Measurements from ENCODE around the gene OR1F1. TPM values are rescaled to one million over a fixed set of nuclear protein-coding genes. Genes with fewer than 3 reads are reported as not detected.

OR1F1 gene
- total RNA-seq, 1 donor from 2014 or later: 0.37 TPM

GRCh38 chr16:3148256-3149192 lies 39.5 kb upstream of the OR1F1 start:
- Mint-ChIP-seq H3K4me3 (ENCODE audit: unreplicated experiment) (peak overlapping the region; percentile 82), H3K27ac (ENCODE audit: unreplicated experiment) (peak overlapping the region; percentile 22), H3K9me3 (ENCODE audit: low read depth) (no peaks in the 10 kb centered on the region), H3K36me3 (ENCODE audit: low read depth) (no peaks in the 10 kb centered on the region), H3K27me3 (ENCODE audit: low read depth) (no peaks in the 10 kb centered on the region), H3K4me1 (ENCODE audit: low read depth) (peaks cover 24% of the 10 kb centered on the region)
- TF ChIP-seq CTCF (IDR thresholded peaks at IDR 0.05): no peak
- no peak for DNase-seq (ENCODE audit: low spot score)

GRCh38 chr16:3149193-3149530 lies 38.8 kb upstream of the OR1F1 start:
- Mint-ChIP-seq H3K4me3 (ENCODE audit: unreplicated experiment) (peak overlapping the region; percentile 82), H3K4me1 (ENCODE audit: low read depth) (peaks cover 24% of the 10 kb centered on the region), H3K27ac (ENCODE audit: unreplicated experiment) (peak overlapping the region; percentile 22), H3K36me3 (ENCODE audit: low read depth) (no peaks in the 10 kb centered on the region), H3K27me3 (ENCODE audit: low read depth) (no peaks in the 10 kb centered on the region), H3K9me3 (ENCODE audit: low read depth) (no peaks in the 10 kb centered on the region)
- no peak for TF ChIP-seq CTCF (IDR thresholded peaks at IDR 0.05)
- no peak for DNase-seq (ENCODE audit: low spot score)

- Mint-ChIP-seq H3K27me3 (ENCODE audit: low read depth) (no peaks in the 10 kb centered on the region), H3K4me1 (ENCODE audit: low read depth) (peaks cover 24% of the 10 kb centered on the region), H3K4me3 (ENCODE audit: unreplicated experiment) (peak overlapping the region; percentile 82), H3K36me3 (ENCODE audit: low read depth) (no peaks in the 10 kb centered on the region), H3K27ac (ENCODE audit: unreplicated experiment) (peak overlapping the region; percentile 94), H3K9me3 (ENCODE audit: low read depth) (no peaks in the 10 kb centered on the region)
- peak; percentile 77 for TF ChIP-seq CTCF (IDR thresholded peaks at IDR 0.05)
- no peak for DNase-seq (ENCODE audit: low spot score)
Measured at GRCh38 chr16:3149630-3150345, 38.2 kb upstream of the OR1F1 start.

GRCh38 chr16:3150346-3151218 lies 37.4 kb upstream of the OR1F1 start:
- Mint-ChIP-seq H3K27ac (ENCODE audit: unreplicated experiment) (peak overlapping the region; percentile 94), H3K9me3 (ENCODE audit: low read depth) (no peaks in the 10 kb centered on the region), H3K36me3 (ENCODE audit: low read depth) (no peaks in the 10 kb centered on the region), H3K4me1 (ENCODE audit: low read depth) (peaks cover 24% of the 10 kb centered on the region), H3K4me3 (ENCODE audit: unreplicated experiment) (peak overlapping the region; percentile 82), H3K27me3 (ENCODE audit: low read depth) (no peaks in the 10 kb centered on the region)
- peak; percentile 98 for DNase-seq (ENCODE audit: low spot score)
- TF ChIP-seq CTCF (IDR thresholded peaks at IDR 0.05): no peak

GRCh38 chr16:3152027-3152276 lies 36.1 kb upstream of the OR1F1 start:
- H3K27ac Mint-ChIP-seq (ENCODE audit: unreplicated experiment): peak overlapping the region; percentile 87
- H3K4me1 Mint-ChIP-seq (ENCODE audit: low read depth): peaks cover 24% of the 10 kb centered on the region
- no peaks in the 10 kb centered on the region for H3K9me3 Mint-ChIP-seq (ENCODE audit: low read depth)
- no peaks in the 10 kb centered on the region for H3K36me3 Mint-ChIP-seq (ENCODE audit: low read depth)
- TF ChIP-seq CTCF (IDR thresholded peaks at IDR 0.05): no peak
- H3K27me3 Mint-ChIP-seq (ENCODE audit: low read depth): no peaks in the 10 kb centered on the region
- peak overlapping the region; percentile 76 for H3K4me3 Mint-ChIP-seq (ENCODE audit: unreplicated experiment)
- no peak for DNase-seq (ENCODE audit: low spot score)

Data from chondrocyte (in vitro differentiated cells).